HG03064 (cell line): ENCODE measurements around the gene ATG16L1.

ENCODE experiments used
- ATAC-seq: cut with Tn5 transposase; IDR thresholded peaks from one replicate; pipeline ENCODE4 v1.9.1; 2021; ENCODE audit warnings: low read depth; ENCODE audit not compliant: unreplicated experiment

Gene ATG16L1

DNA sequence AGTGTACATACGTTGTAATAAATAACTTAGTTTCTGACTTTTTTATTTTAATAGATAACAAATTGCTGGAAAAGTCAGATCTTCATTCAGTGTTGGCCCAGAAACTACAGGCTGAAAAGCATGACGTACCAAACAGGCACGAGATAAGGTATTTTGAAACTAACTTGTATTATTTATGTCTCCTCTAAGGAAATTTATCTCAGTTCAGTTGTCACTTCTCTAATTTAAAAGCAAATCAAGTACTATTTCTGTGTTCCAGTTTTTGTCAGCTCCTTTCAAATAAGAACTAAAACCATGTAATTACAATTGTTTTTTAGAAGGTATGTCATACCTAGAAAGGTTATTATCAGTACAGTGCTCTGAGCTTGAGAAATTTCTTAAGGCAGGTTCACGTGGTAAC, 4.6 kb downstream of the ATG16L1 start:
- ATAC-seq: no peak

- ATAC-seq: no peak
Measured at GRCh38 chr2:233258211-233258610, 6.7 kb downstream of the ATG16L1 start.

GRCh38 chr2:233259730-233260129, 8.3 kb downstream of the ATG16L1 start:
- no peak for ATAC-seq

DNA sequence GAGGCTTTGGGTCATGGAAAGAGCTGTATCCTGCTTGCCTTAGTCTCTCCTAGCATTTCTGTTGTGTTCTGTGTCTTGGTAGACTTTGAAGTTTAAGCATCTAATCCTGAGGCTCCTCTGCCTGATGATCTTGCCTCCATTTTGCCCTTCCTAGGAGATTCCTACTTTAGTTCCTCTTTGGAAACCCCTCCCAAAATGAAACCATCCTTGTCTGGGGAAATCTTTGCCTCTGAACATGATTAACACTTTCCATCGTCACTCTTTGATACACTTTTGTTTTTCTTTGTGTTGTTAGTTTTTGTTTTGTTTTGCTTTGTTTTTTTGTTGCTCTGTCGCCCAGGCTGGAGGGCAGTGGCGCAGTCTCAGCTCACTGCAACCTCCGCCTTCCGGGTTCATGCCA, 9.2 kb downstream of the ATG16L1 start:
- ATAC-seq: no peak

DNA sequence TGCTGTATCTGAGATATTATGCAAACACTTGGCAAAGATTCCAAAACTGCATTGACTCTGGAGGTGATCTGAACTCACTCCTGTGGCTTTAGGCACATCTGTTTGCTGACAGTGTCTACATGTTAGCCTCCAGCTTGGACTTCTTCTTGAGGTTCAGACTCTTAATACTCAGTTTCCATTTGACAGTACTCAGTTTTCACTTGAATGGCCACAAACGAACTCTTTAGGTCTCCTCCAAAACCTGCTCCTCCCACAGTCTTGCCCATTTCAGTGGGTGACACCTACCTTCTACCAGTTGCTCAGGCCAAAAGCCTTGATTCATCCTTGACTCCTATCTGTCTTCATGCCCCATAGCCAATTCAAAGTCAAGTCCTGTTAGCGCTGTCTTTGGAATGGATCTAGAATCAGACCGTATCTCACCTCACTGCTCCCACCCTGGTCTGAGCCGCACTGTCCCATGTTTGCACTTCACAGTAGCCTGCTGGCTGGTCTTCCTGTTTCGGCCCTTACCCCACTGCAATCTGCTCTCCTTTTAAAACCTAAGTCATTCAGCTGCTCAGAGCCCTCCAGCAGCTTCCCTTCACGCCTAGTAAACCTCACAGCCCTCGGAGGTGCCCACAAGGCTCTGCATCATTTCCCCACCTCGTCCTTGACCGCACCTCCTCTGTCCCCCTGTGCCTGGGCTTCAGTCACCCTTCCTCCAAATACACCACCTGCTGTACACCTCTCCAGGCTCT, 10.5 kb downstream of the ATG16L1 start:
- peak; percentile 69 for ATAC-seq

DNA sequence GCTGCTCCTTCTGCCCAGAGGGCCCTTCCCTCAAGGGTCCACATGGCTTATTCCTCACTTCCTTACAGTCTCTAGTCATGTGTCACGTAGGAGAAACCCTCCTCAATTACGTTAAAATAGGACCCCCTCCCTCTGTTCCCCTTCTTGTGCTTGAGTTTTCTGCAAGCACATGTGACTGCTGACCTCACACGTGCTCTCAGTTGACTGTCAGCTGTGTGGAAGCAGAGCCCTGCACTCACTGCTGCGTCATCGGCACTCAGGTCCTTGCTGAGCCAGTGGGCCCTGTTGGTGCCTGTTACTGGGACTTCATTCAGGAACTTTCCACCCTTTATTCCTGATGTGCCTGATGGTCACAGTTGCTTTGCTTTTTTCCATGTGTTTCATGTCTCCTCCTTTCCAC, 11.1 kb downstream of the ATG16L1 start:
- ATAC-seq: no peak

- no peak for ATAC-seq
Measured at GRCh38 chr2:233263045-233263570, 11.6 kb downstream of the ATG16L1 start.

DNA sequence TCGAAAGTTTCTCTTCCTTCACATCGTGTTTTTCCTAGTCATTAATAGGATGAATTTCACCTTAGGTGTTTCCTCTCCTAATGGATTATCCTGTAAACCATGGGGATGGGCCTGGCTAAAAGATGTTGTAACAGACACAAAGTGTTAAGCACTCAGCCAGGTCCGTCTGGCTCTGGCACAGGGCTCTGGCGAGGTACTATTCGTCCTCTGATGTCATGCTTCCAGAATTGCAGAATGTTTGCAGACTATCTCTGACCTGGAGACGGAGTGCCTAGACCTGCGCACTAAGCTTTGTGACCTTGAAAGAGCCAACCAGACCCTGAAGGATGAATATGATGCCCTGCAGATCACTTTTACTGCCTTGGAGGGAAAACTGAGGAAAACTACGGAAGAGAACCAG, 13.2 kb downstream of the ATG16L1 start:
- no peak for ATAC-seq

- no peak for ATAC-seq
Measured at GRCh38 chr2:233265899-233266431, 14.5 kb downstream of the ATG16L1 start.

DNA sequence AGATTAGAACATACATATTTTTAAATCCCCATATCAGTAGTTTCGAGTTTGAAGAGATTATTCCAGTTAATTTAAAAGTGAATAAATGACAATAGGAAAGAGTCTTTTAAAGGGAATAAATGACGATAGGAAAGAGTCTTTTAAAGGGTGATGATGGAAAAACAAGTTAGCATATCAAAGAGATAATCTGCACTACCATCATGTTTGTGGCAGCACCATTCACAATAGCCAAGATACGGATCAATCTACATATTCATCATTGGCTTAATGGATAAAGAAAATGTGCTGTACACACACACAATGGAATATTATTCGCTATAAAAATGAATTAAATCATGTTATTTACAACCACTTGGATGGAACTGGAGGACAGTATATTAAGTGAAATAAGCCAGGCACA, 15.0 kb downstream of the ATG16L1 start:
- ATAC-seq: no peak

- peak; percentile 87 for ATAC-seq
Measured at GRCh38 chr2:233267516-233268245, 16.2 kb downstream of the ATG16L1 start.

GRCh38 chr2:233270366-233270765, 18.9 kb downstream of the ATG16L1 start:
- no peak for ATAC-seq

- ATAC-seq: no peak
Measured at GRCh38 chr2:233270951-233271350, 19.5 kb downstream of the ATG16L1 start.

DNA sequence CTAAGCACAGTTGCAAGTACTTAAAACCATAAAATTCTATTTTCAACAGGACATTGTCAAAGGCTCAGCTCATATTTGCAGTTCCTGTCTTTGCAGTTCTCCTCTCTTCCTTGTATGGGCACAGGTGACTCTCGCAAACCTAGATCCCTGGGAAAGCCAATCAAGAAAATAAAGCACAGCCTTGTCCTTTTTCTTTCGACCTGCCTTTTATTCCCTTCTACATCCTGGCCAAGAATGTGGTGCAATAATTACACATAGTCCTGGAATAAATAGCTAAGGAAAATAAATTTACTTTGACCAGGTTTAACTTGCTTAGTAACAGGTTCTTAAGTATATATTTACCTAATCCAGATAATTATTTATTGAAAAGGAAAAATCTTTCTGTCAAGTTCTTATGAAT, 20.2 kb downstream of the ATG16L1 start:
- ATAC-seq: no peak

DNA sequence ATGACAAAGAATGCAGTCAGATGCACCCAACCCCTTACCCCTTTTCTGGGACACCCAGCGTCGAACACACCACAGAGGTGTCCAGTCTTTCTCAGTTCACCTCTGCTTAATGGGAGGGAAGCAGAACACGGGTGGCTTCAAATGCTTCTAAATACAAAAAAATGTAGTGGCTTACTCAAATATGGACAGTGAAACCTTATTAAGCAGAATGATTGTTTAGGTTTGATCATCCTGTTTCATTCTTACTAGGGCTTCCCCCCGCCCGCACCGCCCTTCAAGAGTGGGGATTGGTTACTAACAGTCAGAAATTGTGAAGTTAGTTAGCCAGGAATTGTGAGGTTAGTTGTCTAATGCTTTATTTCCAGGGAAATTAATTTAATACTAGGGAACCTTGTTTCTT, 21.6 kb downstream of the ATG16L1 start:
- no peak for ATAC-seq

DNA sequence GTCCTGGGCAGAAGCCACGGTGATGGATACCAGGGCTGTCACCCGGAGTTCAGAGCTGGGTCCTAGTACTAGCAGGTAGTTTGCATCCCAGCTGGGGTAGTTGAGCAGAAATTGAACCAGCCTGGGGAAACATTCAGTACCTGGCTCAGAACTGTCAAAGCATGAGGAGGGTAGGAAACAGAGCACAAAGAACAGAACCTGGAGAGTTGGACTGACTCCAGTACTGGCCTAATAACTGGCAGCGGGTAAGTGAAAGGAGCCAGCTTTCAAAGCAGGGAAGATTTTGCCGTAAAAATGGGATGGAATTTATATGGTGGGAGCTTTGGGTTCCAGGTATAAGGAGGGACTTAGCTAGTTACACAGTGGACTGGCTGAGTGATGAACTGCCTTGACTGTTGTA, 23.8 kb downstream of the ATG16L1 start:
- no peak for ATAC-seq

DNA sequence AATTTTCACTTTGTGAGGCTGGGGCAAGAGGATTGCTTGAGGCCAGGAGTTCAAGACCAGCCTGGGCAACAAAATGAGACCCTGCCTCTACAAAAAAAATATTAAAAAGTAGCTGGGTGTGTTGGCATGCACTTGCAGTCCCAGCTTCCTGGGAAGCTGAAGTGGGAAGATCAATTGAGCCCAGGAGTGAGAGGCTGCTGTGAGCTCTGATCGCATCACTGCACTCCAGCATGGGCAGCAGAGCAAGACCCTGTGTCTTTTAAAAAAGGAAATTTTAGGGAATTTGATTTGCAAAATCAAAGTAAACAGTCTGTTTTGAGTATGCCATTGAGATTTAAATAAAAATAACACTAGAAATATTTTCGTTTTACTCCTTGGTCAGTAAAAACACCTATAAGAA, 27.4 kb downstream of the ATG16L1 start:
- no peak for ATAC-seq

DNA sequence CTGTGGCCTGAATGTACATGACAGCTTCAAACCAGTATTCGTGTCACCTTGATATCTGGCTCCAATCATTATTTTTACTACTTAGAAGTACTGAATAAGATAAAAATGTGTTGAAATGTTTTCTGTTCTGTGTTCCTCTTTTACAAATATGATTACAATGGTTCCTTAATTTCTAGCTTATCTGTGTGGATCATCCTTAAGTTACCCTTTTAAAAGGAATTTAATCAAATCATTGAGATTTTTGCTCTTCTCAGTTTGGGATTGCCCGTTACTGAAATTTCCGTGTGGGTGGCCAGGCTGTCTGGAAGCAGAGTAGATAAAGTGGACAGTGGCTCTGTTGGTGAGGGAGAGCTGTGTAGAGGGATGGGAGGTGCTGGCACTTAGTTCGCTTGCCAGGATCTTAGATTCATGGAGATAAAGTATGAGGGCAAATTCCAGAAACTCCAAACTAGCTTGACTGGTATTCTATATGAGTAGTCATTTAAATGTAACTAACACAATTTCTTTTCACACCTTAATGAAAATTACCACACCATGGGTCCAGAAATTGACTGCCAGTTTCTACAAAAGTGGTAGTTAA, 28.7 kb downstream of the ATG16L1 start:
- ATAC-seq: no peak

GRCh38 chr2:233281553-233281952, 30.1 kb downstream of the ATG16L1 start:
- no peak for ATAC-seq

DNA sequence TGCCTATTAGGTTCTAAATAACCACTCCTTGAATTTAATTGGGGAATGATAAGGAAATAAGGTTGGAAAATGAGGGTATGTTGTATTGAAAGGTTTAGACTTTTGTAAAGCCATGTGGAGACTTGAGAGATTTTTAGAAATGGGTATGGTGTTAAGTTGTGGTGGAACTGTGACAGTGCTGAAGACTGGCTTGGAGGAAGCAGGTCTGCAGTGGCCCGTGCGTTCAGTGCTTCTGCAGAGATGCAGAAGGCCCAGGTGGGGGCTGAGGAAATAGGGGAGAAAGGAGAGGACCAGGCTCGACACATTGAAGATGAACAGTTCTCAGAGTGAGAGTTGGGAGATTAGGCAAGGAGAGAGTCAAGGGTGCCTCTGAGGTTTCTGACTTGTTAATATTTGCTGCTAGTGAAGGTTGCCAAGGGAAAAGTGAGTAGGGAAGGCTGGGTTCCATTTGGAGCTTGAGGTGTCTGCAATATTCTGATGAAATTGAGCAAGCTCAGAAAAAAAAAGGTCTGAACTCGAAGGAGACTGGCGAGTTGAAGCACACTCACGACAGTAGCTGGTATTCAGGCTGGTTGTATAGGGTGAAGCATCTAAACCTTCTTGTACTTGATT, 30.6 kb downstream of the ATG16L1 start:
- ATAC-seq: no peak

DNA sequence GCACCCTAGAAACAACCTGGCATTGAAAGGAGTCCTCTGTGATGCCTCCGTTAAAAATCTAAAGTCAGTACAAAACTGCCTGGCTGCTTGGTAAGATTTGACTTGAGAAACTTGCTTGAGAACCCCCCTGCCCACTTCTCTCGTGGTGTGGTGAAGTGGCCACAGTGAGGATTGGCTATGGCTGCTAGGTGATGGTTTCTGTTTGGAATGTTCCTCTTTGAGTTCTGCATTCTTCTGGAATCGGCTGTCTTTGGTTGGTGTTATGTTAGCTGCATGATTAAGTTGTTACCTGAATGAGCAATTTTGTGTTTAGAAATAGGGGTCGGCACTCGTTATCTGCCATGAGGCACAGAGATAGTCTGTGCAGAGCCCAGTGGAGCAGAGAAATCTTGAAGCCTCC, 34.4 kb downstream of the ATG16L1 start:
- no peak for ATAC-seq
